PC-3 (cell line): ENCODE data around the gene ZNF2. TPM values are rescaled to one million over a fixed set of nuclear protein-coding genes. Genes with fewer than 3 reads are reported as not detected.

Source experiments
- ATAC-seq: fragments of 200-7000 bp; cut with Tn5 transposase; 2 replicates; pipeline ENCODE4 v1.9.1; 2020; ENCODE audit warnings: mild to moderate bottlenecking, moderate library complexity
- BruUV-seq: library from RNA; stranded (reverse); fragments of 400-500 nt; replicated peaks from 2 replicates; lab custom pipeline; 2021; lab: Mats Ljungman, UMichigan
- CTCF ChIA-PET: fragments of 300-600 bp; sonication (Branson Sonifier 250); formaldehyde crosslinking; loops from one replicate; lab custom pipeline; 2022; ENCODE audit warnings: antibody characterized with exemption; lab: Charles Lee
- POLR2A ChIA-PET: fragments of 300-600 bp; sonication (Branson Sonifier 250); formaldehyde crosslinking; loops from one replicate; lab custom pipeline; 2022; ENCODE audit warnings: antibody characterized with exemption; ENCODE audit not compliant: unreplicated experiment; lab: Charles Lee
- DNase-seq: peaks from one replicate; pipeline ENCODE4 v3.0.0-alpha.2; 2015
- H2AFZ ChIP-seq: fragments of 300-600 bp; sonication (generic); 2 replicates; pipeline ENCODE4 v1.6.0; 2016; ENCODE audit warnings: antibody characterized with exemption, low read length
- H3F3A ChIP-seq: fragments of 300-600 bp; sonication (generic); one replicate; pipeline ENCODE4 v1.6.0; 2017; ENCODE audit warnings: antibody characterized with exemption, low read length, control low read depth, mild to moderate bottlenecking; ENCODE audit not compliant: unreplicated experiment
- H3K27ac ChIP-seq: fragments of 300-600 bp; sonication (generic); 2 replicates; pipeline ENCODE4 v1.5.1; 2016; ENCODE audit warnings: mild to moderate bottlenecking, low read length
- H3K27me3 ChIP-seq: fragments of 300-600 bp; sonication (generic); 2 replicates; pipeline ENCODE4 v1.6.1; 2016; ENCODE audit warnings: low read length, mixed read lengths
- H3K36me3 ChIP-seq: fragments of 300-600 bp; sonication (generic); 2 replicates; pipeline ENCODE4 v1.6.1; 2016; ENCODE audit warnings: low read depth, mixed run types, low read length, mixed read lengths
- H3K4me1 ChIP-seq: fragments of 300-600 bp; sonication (generic); 2 replicates; pipeline ENCODE4 v1.5.1; 2016; ENCODE audit warnings: low read length; ENCODE audit not compliant: insufficient read depth
- H3K4me2 ChIP-seq: fragments of 300-600 bp; sonication (generic); 2 replicates; pipeline ENCODE4 v1.6.0; 2016; ENCODE audit warnings: low read length
- H3K4me3 ChIP-seq: fragments of 300-600 bp; sonication (generic); 2 replicates; pipeline ENCODE4 v1.5.1; 2016; ENCODE audit warnings: mild to moderate bottlenecking, low read length, mixed read lengths
- H3K79me2 ChIP-seq: fragments of 300-600 bp; sonication (generic); 2 replicates; pipeline ENCODE4 v1.6.1; 2017; ENCODE audit warnings: low read length, mixed read lengths
- H3K9ac ChIP-seq: fragments of 300-600 bp; sonication (generic); 2 replicates; pipeline ENCODE4 v1.6.0; 2016; ENCODE audit warnings: mild to moderate bottlenecking, low read length
- H3K9me2 ChIP-seq: fragments of 300-600 bp; sonication (generic); replicated peaks from 2 replicates; pipeline ENCODE4 v1.6.1; 2016; ENCODE audit warnings: mixed run types, low read length, mixed read lengths
- H3K9me3 ChIP-seq: fragments of 300-600 bp; sonication (generic); 2 replicates; pipeline ENCODE4 v1.6.1; 2016; ENCODE audit warnings: low read length, mixed read lengths
- H4K20me1 ChIP-seq: fragments of 300-600 bp; sonication (generic); 2 replicates; pipeline ENCODE4 v1.6.1; 2016; ENCODE audit warnings: low read length, mixed read lengths
- CTCF ChIP-seq: fragments of 300-600 bp; sonication (generic); conservative IDR thresholded peaks from 2 replicates; pipeline ENCODE4 v1.5.1; 2017; ENCODE audit warnings: antibody characterized with exemption, low read depth, mild to moderate bottlenecking, low read length
- EZH2 ChIP-seq: fragments of 300-600 bp; sonication (generic); IDR thresholded peaks from one replicate; pipeline ENCODE4 v1.6.1; 2017; ENCODE audit warnings: antibody characterized with exemption, mild to moderate bottlenecking, low read length; ENCODE audit not compliant: unreplicated experiment
- EZH2phosphoT487 ChIP-seq: fragments of 300-600 bp; sonication (generic); IDR thresholded peaks from 2 replicates; pipeline ENCODE4 v1.6.1; 2018; ENCODE audit warnings: mild to moderate bottlenecking, antibody characterized with exemption, low read length, borderline replicate concordance
- intact Hi-C: fragments of 100-400 bp; cut with micrococcal nuclease; formaldehyde crosslinking; loops from 2 replicates; pipeline ENCODE4 v1.9.0; 2023
- total RNA-seq: library from RNA; depleted of rRNA; stranded (reverse); fragments of >200 nt; gene quantifications from 2 replicates; pipeline ENCODE4 v1.2.3, GENCODE V29; 2014

ZNF2 gene
- total RNA-seq, 1 experiment from 2014 or later, result 3.1 TPM

- Histone ChIP-seq H3K27ac (no peak overlapping the region), H3K4me2 (no peak overlapping the region), H2AFZ (no peak overlapping the region), H4K20me1 (no peaks in the 10 kb centered on the region), H3K36me3 (peaks cover 20% of the 10 kb centered on the region), H3K9me3 (peaks cover 31% of the 10 kb centered on the region), H3F3A (no peaks in the 10 kb centered on the region), H3K79me2 (no peaks in the 10 kb centered on the region), H3K4me1 (no peaks in the 10 kb centered on the region), H3K9me2 (no peaks in the 10 kb centered on the region), H3K4me3 (no peak overlapping the region), H3K27me3 (no peaks in the 10 kb centered on the region), H3K9ac (no peak overlapping the region)
- BruUV-seq, result no TSS peak
- intact Hi-C loops, result no loop called here
- no peak for ATAC-seq
- DNase-seq, result no peak
- ChIA-PET CTCF (no interaction called here), POLR2A (no interaction called here)
- no peak for TF ChIP-seq EZH2
- no peak for TF ChIP-seq EZH2phosphoT487
- no peak for TF ChIP-seq CTCF
Measured at GRCh38 chr2:95143838-95144237, 21.8 kb upstream of the ZNF2 start.

GRCh38 chr2:95149397-95149984 lies 16.1 kb upstream of the ZNF2 start:
- Histone ChIP-seq H4K20me1 (no peaks in the 10 kb centered on the region), H3F3A (no peaks in the 10 kb centered on the region), H3K9me3 (peaks cover 78% of the 10 kb centered on the region), H3K27ac (no peak overlapping the region), H3K79me2 (no peaks in the 10 kb centered on the region), H3K4me2 (no peak overlapping the region), H3K36me3 (peaks cover 75% of the 10 kb centered on the region), H3K9ac (no peak overlapping the region), H3K27me3 (no peaks in the 10 kb centered on the region), H3K4me3 (no peak overlapping the region; the same call in 1 of the 2 replicates), H3K4me1 (no peaks in the 10 kb centered on the region), H3K9me2 (no peaks in the 10 kb centered on the region), H2AFZ (no peak overlapping the region)
- intact Hi-C loops, result no loop called here
- TSS peak; percentile 16 for BruUV-seq
- CTCF ChIA-PET, result no interaction called here
- DNase-seq (no peak), ATAC-seq (no peak)
- POLR2A ChIA-PET, result no interaction called here
- TF ChIP-seq EZH2, result no peak
- TF ChIP-seq CTCF, result no peak
- no peak for TF ChIP-seq EZH2phosphoT487

- DNase-seq, result no peak
- intact Hi-C loops, result no loop called here
- Histone ChIP-seq H4K20me1 (no peaks in the 10 kb centered on the region), H3K79me2 (no peaks in the 10 kb centered on the region), H3K9me2 (no peaks in the 10 kb centered on the region), H3K4me3 (peak overlapping the region; percentile 88), H3F3A (no peaks in the 10 kb centered on the region), H3K4me2 (peak overlapping the region; percentile 84), H3K9ac (peak overlapping the region; percentile 72; the same call in 1 of the 2 replicates), H3K27ac (no peak overlapping the region), H3K36me3 (peaks cover 37% of the 10 kb centered on the region), H3K27me3 (no peaks in the 10 kb centered on the region), H3K9me3 (peaks cover 8% of the 10 kb centered on the region; the same call in 1 of the 2 replicates), H3K4me1 (peaks cover 10% of the 10 kb centered on the region; the same call in 1 of the 2 replicates), H2AFZ (peak overlapping the region; percentile 95)
- no peak for TF ChIP-seq EZH2
- no peak for TF ChIP-seq CTCF
- TF ChIP-seq EZH2phosphoT487, result no peak
- no TSS peak for BruUV-seq
- ATAC-seq, result no peak
- ChIA-PET CTCF (no interaction called here), POLR2A (no interaction called here)
Measured at GRCh38 chr2:95158441-95158840, 7.2 kb upstream of the ZNF2 start.
